Fibroblast of mammary gland (primary cell): Measurements from ENCODE around the gene ZNF44.

ENCODE experiments used
- DNase-seq: peaks from one replicate; pipeline ENCODE4 v3.0.0-alpha.2; 2010; ENCODE audit warnings: low read depth
- H3K4me3 ChIP-seq: 2 replicates; pipeline ENCODE4 v1.5.1; 2011; ENCODE audit warnings: low read depth, mild to moderate bottlenecking, low read length, moderate library complexity; ENCODE audit not compliant: control insufficient read depth
- CTCF ChIP-seq: conservative IDR thresholded peaks from 2 replicates; pipeline ENCODE4 v1.5.1; 2011; ENCODE audit warnings: low read depth, low read length, inconsistent platforms; ENCODE audit not compliant: control insufficient read depth, insufficient read depth

Gene ZNF44

GRCh38 chr19:12284226-12284625 is 10.5 kb downstream of the ZNF44 start:
- TF ChIP-seq CTCF = no peak
- no peak overlapping the region for H3K4me3 ChIP-seq
- no peak for DNase-seq

GRCh38 chr19:12278713-12279112 is 16.0 kb downstream of the ZNF44 start:
- TF ChIP-seq CTCF = no peak
- DNase-seq = no peak
- H3K4me3 ChIP-seq = no peak overlapping the region

GRCh38 chr19:12272980-12273901 is 21.4 kb downstream of the ZNF44 start:
- TF ChIP-seq CTCF = no peak
- H3K4me3 ChIP-seq = no peak overlapping the region
- peak; percentile 6 for DNase-seq

GRCh38 chr19:12272386-12272785 is 22.3 kb downstream of the ZNF44 start:
- no peak for TF ChIP-seq CTCF
- H3K4me3 ChIP-seq = no peak overlapping the region
- no peak for DNase-seq

- TF ChIP-seq CTCF = no peak
- DNase-seq = no peak
- no peak overlapping the region for H3K4me3 ChIP-seq
Measured at GRCh38 chr19:12270854-12271253, 23.8 kb downstream of the ZNF44 start.

- no peak for DNase-seq
- TF ChIP-seq CTCF = no peak
Measured at GRCh38 chr19:12265921-12266704, 28.6 kb downstream of the ZNF44 start.

More at GRCh38 chr19:12265921-12266704, 28.6 kb downstream of the ZNF44 start:
- H3K4me3 ChIP-seq = no peak overlapping the region
